GM21381 (cell line): ENCODE measurements around the gene RDH12.
"Not testable (repeated sequence)": the region's sequence is repeated elsewhere in the genome, so short reads cannot be mapped to it uniquely, and the experiment has no call there.

Experiments
- ATAC-seq: cut with Tn5 transposase; IDR thresholded peaks from one replicate; pipeline ENCODE4 v1.9.1; 2021; ENCODE audit warnings: mild to moderate bottlenecking, moderate library complexity; ENCODE audit not compliant: unreplicated experiment

RDH12 gene

DNA sequence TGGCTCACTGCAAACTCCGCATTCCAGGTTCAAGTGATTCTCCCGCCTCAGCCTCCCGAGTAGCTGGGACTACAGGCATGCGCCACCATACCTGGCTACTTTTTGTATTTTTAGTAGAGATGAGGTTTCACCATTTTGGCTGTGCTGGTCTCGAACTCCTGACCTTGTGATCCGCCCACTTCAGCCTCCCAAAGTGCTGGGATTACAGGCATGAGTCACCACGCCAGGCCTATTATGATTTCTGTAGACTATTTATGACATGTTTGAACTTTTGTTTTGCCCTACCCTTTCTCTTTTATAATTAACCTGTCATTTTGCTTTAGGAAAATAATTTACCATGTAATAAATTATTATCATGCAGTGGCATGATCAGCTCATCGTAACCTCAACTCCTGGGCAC is at the start of gene RDH12:
Gene RDH12, plus strand, starts transcription at position 395 of the 400 bp plus-strand sequence. CDS start 20,757 bp downstream, outside the sequence.
- not testable (repeated sequence) for ATAC-seq

DNA sequence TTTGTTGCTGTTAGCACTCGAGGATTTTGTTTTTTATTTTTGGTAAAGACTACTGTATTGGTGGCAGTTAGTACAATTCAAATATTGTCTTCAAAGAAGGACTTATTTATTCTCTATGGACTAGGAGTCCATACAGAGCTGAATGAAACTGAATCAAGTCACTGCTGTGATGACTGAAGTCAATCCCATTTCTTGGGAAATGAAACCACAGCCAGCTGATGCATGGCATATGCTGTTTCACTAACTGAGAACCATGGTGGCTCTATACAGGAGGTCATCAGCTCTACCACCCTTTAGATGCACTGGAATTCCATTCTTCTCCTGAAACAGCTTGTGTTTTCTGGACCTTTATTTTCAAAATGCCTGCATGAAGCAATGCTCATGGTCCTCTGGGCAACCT is 49.5 kb upstream of the RDH12 start:
- no peak for ATAC-seq

DNA sequence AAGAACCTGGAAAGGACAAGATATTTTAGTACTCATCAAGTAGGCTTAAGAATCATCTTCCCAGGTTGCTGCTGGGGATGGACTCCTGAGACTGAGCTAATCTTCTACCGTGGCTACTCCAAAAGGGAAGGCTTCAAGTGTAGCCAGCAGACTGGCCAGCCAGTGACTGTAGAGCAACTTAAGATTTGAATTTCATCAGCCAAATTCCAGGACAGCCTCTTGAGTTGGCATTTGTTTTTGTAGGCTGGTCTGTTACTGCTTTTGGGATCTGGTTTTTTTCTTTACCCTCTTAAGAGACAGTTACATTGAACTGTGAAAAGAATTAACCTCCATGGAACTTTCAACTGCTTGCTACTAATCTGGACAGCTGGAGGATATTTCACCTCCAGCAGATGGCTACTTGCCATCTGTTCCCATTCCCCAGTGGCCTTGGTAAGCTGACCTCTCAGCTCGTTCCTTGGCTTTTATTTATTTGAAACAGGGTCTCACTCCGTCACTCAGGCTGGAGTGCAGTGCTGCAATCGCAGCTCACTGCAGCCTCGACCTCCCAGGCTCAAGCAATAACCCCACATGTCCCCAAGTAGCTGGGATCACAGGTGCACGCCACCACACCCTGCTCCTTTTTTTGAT is 47.9 kb upstream of the RDH12 start:
- ATAC-seq: no peak

DNA sequence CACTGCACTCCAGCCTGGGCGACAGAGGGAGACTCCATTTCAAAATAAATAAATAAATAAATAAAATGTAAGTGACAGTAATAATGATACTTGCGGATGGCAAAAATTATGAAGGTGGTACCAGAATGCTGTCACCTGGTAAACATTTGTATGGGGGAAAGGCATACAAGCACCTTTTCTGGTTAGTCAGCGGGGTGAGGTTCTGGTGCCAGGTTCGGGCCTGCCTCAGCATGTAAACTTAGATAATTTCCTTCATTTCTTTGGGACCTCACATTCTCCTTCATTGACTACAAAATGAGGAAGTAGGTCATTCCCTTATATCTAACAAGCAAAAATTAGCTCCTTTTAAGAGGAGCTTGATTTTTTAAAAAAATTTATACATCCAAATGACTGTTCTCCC is 38.1 kb upstream of the RDH12 start:
- ATAC-seq: no peak

DNA sequence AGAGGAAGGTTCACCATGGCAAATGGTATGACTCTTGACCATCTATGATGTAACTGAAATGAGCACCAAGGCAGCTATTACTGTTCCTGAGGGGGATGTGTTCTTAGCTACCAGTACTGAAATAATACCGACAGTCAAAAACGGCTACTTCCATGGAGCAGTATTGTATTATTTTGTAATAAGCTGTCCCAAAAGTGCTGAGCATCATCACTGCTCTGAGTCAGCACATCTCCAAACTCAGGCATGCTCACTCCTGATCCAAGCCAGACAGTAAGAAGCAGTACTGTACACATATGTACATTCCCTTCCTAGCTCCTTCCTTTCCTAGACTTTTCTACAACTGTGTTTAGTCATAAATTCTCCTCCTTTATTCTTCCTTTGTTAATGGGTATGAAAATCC is 35.8 kb upstream of the RDH12 start:
- no peak for ATAC-seq

DNA sequence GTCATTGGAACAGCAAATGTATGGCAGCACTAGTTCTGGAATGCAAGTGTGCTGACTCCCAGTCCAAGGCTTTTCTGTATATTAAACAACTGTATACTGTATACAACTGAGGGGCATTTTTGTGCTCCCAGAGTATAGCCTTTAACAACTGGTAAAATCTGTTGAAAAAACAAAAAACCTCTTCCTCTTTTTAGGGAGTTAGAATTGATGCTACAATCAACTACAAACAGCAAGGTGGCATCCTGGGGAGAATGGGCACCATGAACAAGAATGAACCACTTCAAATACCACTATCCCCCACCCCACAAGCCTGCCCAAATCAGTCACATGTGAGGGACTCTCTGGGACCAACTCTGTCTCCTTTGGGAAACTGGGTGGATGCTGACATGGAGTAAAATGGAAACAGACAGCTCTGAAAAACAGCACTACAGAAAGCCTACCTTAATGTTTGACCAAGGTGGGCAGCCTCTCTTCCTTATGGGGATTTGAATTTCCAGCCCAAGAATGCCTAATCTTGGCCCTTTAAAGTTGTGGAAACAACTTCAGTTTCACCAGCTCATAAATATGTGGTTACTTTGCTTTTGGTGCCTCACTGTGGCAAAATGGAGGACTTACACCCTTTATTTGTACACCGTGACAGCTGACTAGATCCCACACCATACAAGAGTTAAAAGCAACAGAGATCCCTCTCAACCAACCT is 34.8 kb upstream of the RDH12 start:
- no peak for ATAC-seq

DNA sequence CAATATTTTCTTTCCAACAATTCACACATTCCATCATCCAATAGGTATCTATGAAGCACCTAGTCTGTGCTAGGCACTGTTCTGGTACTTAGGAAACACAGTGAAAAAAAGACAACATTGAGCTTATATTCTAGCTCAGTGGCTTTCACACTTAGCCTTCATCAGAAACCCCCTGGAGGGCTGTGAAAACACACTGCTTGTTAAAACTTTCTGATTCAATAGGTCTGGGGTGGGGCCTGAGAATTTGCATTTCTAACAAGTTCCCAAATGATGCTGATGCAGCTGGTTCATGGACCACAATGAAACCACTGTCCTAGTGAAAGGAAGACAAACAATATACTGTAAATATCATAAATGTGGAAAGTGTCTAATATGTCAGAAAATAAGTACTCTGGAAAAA is 33.1 kb upstream of the RDH12 start:
- no peak for ATAC-seq

DNA sequence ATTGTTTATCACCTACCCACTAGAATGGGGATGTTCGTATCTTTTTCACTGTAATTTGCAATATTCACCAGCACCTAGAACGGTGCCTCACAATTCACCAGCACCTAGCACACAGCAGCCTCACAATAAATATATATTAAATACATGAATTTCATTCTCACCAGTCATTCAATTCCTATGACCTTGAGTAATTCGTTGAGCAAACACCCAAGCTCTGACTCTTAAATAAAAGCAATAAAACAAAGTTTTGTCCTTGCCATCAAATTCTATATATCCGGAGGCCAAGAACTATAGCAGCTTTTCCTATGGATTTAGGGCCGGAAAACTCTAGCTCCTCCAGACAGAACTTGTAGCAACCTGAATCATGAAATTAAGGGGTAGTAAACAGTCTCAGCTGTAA is 28.2 kb upstream of the RDH12 start:
- no peak for ATAC-seq

DNA sequence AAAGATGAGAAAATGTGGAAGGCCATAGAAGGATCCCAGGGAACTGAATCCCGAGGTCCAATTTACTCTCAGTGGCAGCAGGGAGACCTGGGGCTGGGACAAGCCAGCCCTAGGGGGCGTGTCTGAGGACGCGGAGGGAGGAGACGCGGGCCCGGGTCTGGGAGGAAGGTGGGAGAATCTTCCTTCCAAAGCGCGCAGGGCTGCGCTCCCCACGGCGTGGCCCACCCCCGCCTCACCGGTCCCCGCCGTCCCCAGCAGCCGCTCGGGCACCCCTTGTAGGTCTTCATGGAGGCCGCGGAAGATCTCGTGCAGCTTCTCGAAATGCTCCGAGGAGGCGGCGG is 27.6 kb upstream of the RDH12 start:
- ATAC-seq: peak; percentile 42

DNA sequence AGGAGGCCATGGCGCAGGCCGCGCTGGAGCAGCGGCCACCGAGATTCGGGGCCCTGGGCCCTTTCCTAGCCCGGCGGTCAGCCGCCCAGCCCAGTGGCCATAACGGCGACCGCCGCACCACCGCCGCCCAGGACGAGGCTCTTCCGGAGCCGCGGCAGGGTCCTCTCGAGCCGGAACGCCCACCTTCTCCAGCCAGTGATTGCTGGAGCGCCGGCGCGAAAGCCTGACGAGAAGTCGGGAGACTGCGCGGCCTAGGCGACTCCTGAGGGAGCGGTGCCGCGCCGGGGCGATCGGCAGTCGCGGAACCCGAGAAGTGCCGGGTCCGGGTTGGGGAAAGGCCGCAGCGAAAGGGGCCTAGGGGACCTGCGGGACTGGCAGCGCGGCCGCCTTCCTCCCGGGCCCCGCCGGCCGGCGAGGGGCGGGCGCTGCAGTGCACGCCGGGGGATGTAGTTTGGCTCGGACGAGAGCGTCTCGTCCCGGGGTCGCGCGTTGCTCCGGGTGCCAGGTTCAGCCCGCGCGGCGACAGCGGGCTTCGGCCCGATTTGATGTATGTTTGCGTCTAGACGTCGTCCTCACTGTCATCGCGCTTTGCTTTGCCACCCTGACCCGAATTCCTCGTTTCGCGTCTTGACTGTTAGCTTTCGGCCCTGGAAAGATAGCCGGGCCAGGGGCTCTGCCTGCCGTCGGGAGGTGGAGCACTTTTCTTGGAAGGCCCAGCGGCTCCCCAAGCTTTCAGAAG is 27.0 kb upstream of the RDH12 start, which contains the start of gene VTI1B:
Gene VTI1B, minus strand, starts transcription at position 153 of the 739 bp plus-strand sequence. Its CDS starts 143 bp downstream, at position 10.
- peak; percentile 89 for ATAC-seq

DNA sequence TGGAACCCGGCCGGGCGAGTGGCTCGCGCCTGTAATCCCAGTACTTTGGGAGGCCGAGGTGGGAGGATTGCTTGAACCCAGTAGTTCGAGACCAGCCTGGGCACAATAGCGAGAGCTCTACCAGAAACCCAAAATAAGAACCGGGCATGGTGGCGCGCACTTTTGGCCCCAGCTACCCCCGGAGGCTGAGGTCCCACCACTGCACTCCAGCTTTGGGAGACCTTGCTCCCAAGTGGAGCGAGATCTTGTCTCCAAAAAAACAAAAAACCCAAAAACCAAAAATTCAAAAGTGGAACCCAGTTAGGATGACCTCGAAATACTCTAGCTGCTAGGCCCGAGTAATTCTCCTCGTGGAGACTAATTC is 26.5 kb upstream of the RDH12 start:
- ATAC-seq: no peak

DNA sequence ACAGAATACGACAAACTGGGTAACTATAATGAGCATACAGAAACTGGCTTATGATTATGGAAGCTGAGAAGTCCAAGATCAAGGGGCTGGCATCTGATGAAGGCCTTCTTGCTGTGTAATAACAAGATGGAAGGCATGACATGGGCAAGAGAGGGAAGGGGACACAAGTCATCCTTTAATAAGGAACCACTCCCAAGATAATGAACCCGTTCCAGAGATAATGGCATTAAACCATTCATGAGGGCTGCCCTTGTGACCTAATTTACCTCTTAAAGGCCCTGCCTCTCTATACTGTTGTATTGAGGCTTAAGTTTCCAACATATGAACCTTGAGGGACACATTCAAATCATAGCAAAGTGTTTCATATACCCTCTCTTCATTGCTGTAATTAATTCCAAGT is 22.7 kb upstream of the RDH12 start:
- ATAC-seq: no peak

DNA sequence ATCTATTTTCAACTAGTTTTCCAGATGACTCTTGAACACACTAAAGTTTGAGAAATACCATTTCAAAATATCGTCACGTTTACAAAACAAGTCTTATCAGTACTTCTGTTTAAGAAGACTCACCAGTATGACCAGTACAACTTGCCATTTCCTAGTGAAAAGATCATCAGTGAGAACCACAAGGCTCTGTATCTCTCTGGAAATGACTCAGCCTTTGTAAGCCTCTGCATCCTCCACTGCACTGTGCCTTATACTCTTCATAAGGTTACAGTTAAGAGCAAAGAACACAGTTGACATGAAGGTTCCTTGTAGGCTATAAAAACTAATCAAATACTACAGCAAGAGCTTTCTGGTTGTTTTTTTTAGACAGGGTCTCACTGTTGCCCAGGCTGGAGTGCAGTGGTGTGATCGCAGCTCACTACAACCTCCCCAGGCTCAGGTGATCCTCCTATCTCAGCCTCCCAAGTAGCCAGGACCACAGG is 21.5 kb upstream of the RDH12 start:
- ATAC-seq: peak; percentile 91

DNA sequence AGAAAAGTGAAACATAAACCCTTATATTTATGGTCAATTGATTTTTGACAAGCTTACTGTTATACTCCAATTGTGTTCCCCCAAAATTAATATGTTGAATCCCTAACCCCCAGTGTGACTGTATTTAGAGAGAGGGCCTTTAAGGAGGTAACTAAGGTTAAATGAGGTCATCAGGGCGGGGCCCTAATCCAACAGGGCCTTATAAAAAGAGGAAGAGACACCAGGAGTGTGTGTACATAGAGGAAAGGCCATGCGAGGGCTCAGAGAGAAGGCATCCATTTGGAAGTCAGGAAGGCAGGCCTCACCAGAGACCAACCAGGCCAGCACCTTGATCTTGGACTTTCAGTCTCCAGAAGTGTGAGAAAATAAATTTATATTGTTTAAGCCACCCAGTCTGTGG is 20.7 kb upstream of the RDH12 start:
- ATAC-seq: no peak

DNA sequence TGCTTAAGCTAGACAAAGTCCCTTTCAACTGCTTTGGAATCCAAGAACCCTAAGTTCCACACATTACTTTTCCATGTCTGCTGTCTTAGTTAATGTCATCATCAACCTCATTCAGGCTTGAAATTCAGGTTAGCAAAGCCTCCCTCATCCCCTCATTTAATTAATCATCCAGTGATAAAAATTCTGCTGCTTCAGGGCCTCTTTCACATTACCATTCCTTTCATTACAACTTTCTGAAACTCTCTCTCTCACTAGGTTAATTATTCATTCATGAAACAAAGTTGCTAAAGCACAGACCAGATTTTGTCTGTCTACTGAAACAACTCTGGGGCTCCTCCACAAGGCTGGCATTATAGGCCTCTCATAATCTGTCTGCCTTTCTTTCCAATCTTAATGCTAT is 17.8 kb upstream of the RDH12 start:
- ATAC-seq: no peak

DNA sequence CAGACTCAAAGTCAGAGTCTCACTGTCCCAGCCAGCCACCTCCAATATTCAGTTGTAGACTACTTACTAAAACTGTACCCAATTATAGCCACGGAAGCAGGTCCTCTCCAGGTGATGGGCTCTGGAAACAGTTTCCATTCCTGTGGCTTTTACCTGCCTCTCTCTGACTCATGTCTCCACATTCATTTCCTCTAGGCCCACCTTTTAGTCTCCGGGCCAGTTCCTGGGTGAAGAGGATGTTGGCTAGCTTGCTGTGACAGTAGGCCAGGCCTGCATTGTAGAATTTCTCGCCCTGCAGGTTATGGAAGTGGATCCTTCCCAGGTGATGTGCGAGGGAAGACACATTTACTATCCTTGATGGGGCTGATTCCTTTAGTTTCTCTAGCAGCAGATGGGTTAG is 11.7 kb upstream of the RDH12 start:
- no peak for ATAC-seq

DNA sequence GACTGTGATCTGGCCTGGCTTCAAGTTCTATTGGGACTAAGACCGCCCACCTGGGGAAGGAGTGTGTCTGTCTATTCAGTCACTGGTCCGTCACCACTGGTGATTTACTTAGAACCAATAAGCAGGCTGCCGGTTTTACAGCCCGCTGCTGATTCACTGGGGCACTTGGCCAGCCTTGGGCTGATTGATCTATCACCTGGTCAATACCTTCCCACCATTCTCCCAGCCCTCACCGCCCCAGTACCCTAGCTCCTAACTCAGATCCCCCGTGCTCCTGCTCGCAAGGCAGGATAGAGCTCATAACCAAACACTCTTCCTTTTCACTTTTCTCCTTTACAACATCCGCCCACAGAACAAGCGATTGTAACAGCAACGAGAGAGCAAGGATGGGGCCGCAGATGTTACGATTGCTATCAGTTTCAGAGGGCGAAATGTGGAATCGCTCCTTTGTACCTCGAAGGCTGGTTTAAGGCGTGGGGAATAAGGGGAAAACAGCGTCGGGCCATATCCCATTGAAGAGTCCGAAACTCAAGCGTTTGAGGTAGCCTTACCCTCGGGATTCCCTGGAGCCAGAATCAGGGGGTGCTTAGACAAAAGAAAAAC is 6.8 kb upstream of the RDH12 start:
- peak; percentile 91 for ATAC-seq

DNA sequence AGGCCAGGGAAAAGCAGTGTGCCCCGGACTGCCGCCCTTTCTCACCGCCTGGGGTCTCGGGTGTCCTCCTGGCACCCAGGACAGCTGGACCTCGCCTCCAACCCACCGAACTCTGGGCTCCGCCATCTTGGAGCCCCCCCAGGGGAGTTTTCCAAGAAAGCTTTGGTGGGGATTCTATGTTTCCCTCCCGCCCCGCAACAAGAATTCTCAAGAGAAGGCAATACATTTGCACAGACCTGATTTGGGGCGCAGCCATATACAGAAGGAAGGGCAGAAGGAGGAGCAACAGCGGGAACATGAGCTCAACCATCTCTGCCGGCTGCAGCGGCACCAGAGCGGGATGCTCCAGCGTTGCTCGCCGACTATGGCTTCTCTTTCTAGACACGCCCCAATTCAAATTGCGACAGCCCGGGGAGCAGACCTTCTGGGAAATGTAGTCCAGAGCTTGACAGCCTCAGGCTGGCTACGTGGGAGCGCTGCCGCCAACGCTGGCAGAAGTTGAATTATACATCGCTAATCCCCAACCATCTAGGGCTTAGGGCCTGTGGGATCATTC is 6.2 kb upstream of the RDH12 start, which contains the start of gene RDH11:
Gene RDH11, minus strand, starts transcription at position 371 of the 556 bp plus-strand sequence. Its CDS starts 61 bp downstream, at position 310.
- ATAC-seq: peak; percentile 85

DNA sequence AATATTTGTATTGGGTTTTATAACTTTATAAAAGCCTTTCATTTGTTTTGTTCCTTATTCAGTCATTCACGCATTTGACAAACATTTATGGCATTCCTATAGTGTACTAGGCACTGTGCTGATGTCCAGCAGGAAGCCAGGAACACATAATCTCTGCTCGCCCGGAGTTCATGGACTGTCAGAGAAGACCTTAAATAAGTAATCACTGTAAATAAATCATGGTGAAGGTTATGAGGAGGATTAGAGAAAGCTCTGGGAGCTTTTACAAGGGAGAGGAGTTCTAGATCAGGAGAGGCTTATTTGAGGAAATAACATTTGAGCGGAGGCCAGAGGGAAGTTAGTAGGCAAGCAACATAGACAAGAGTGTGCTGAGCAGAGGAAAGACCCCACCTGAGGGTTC is 4.7 kb upstream of the RDH12 start:
- no peak for ATAC-seq

DNA sequence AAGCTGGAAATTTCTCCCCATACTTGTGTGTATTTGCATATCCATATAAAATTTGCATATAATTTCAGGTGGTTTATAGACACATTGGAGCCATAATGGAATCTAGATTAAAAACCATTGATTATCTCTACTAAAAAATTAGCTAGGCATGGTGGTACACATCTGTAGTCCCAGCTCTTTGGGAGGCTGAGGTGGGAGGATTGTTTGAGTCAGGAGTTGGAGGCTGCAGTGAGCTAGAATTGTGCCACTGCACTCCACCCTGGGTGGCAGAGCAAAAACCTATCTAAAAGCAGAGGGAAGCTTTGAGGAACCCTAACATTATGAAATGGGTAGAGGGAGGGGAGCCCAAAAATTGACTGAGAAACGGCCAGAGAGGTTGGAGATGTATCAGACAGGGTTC is 3.5 kb upstream of the RDH12 start:
- no peak for ATAC-seq

DNA sequence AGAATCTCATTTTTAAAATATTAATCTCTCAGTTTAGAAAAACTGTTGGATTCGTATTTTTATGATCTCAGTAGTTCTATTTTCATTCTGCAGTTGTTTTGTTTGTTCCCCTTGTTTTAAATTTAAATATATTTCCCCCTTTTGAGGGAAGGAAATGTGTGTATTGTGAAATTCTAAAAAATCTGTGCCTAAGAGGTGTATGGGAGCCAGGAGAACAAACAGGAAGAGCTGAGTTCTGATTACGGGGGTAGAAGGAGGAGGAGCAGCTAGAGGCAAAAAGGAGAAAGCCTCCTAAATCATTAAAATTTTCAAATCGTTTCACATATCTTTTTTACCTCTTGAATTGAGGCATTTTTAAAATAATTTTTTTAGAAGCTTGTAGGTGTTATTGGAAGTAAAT is 2.3 kb downstream of the RDH12 start:
- ATAC-seq: no peak
